Hepatocyte (in vitro differentiated cells): Measurements from ENCODE around the gene GNG7. TPM values are rescaled to one million over a fixed set of nuclear protein-coding genes. Genes with fewer than 3 reads are reported as not detected.

Experiments used
- DNase-seq: peaks from one replicate; pipeline ENCODE4 v3.0.0-alpha.2; 2016; ENCODE audit warnings: low spot score
- H2AFZ ChIP-seq: fragments of 200-600 bp; sonication (generic); 2 replicates; pipeline ENCODE4 v1.6.0; 2016; ENCODE audit warnings: antibody characterized with exemption, mild to moderate bottlenecking
- H3K27ac ChIP-seq: fragments of 200-600 bp; sonication (generic); 2 replicates; pipeline ENCODE4 v1.5.1; 2016; ENCODE audit warnings: mild to moderate bottlenecking
- H3K27me3 ChIP-seq: fragments of 200-600 bp; sonication (generic); 2 replicates; pipeline ENCODE4 v1.6.1; 2016
- H3K36me3 ChIP-seq: fragments of 200-600 bp; sonication (generic); replicated peaks from 2 replicates; pipeline ENCODE4 v1.5.1; 2016; ENCODE audit warnings: low read depth; ENCODE audit not compliant: insufficient read depth
- H3K4me1 ChIP-seq: fragments of 200-600 bp; sonication (generic); 2 replicates; pipeline ENCODE4 v1.5.1; 2016; ENCODE audit warnings: mild to moderate bottlenecking, moderate library complexity; ENCODE audit not compliant: insufficient read depth
- H3K4me2 ChIP-seq: fragments of 200-600 bp; sonication (generic); 2 replicates; pipeline ENCODE4 v1.6.0; 2016
- H3K4me3 ChIP-seq: fragments of 200-600 bp; sonication (generic); 2 replicates; pipeline ENCODE4 v1.5.1; 2016; ENCODE audit warnings: mild to moderate bottlenecking
- H3K79me2 ChIP-seq: fragments of 200-600 bp; sonication (generic); 2 replicates; pipeline ENCODE4 v1.6.0; 2017; ENCODE audit warnings: mild to moderate bottlenecking
- H3K9me2 ChIP-seq: fragments of 200-600 bp; sonication (generic); replicated peaks from 2 replicates; pipeline ENCODE4 v1.6.0; 2017; ENCODE audit warnings: mild to moderate bottlenecking; ENCODE audit not compliant: insufficient read depth
- H3K9me3 ChIP-seq: fragments of 200-600 bp; sonication (generic); 2 replicates; pipeline ENCODE4 v1.5.1; 2016; ENCODE audit warnings: low read depth, mild to moderate bottlenecking
- H4K20me1 ChIP-seq: fragments of 200-600 bp; sonication (generic); 2 replicates; pipeline ENCODE4 v1.6.0; 2016; ENCODE audit warnings: mild to moderate bottlenecking; ENCODE audit not compliant: insufficient read depth, poor library complexity, severe bottlenecking
- CTCF ChIP-seq: fragments of 200-600 bp; sonication (generic); IDR thresholded peaks from 2 replicates; pipeline ENCODE4 v1.5.1; 2016; ENCODE audit warnings: antibody characterized with exemption, mild to moderate bottlenecking; ENCODE audit not compliant: poor library complexity
- EZH2 ChIP-seq: fragments of 200-600 bp; sonication (generic); IDR thresholded peaks from 2 replicates; pipeline ENCODE4 v1.6.1; 2016; ENCODE audit warnings: antibody characterized with exemption, mild to moderate bottlenecking, borderline replicate concordance
- EZH2phosphoT487 ChIP-seq: fragments of 200-600 bp; sonication (generic); IDR thresholded peaks from one replicate; pipeline ENCODE4 v1.6.1; 2018; ENCODE audit warnings: antibody characterized with exemption, mild to moderate bottlenecking, low read depth, moderate library complexity; ENCODE audit not compliant: unreplicated experiment, severe bottlenecking
- WGBS: methylation state at CpG from one replicate; pipeline ENCODE4 v1.1.6; 2016; ENCODE audit warnings: low lambda C conversion rate; ENCODE audit errors: missing lambda C conversion rate; 5-methylcytosine and 5-hydroxymethylcytosine counted together
- polyA plus RNA-seq: library from polyadenylated mRNA; unstranded; fragments of >200 nt; fragmentation: Nextera tagmentation; extraction: Ambion mirVana; gene quantifications from 2 replicates; pipeline ENCODE4 v1.2.1, GENCODE V29; 2016
- total RNA-seq: library from RNA; depleted of rRNA; stranded (reverse); fragments of >200 nt; gene quantifications from 2 replicates; pipeline ENCODE4 v1.2.3, GENCODE V29; 2014

GNG7 gene
- total and polyA plus RNA-seq, 2 experiments from 2014 or later, result 1.2 to 1.9 TPM

- Histone ChIP-seq H4K20me1 (no peaks in the 10 kb centered on the region), H3K27me3 (no peaks in the 10 kb centered on the region), H3K4me1 (peaks cover 18% of the 10 kb centered on the region), H3K36me3 (no peaks in the 10 kb centered on the region), H3K9me3 (no peaks in the 10 kb centered on the region), H3K4me3 (no peak overlapping the region), H3K9me2 (no peaks in the 10 kb centered on the region), H3K4me2 (no peak overlapping the region), H3K79me2 (no peaks in the 10 kb centered on the region), H2AFZ (no peak overlapping the region), H3K27ac (no peak overlapping the region)
- no peak for DNase-seq
- TF ChIP-seq EZH2 (no peak), EZH2phosphoT487 (no peak), CTCF (no peak)
- WGBS, result 82% methylated on average over 10 of the region's 10 CpGs
These were observed 205.3 kb downstream of the GNG7 start for GRCh38 chr19:2497186-2497585.

- Histone ChIP-seq H3K27ac (peak overlapping the region; percentile 88), H3K4me2 (peak overlapping the region; percentile 95)
These were observed 206.7 kb downstream of the GNG7 start for GRCh38 chr19:2495651-2496316.

GRCh38 chr19:2495130-2495641 is 207.3 kb downstream of the GNG7 start:
- H3K4me2 ChIP-seq, result peak overlapping the region; percentile 95
- no peaks in the 10 kb centered on the region for H3K9me2 ChIP-seq
- peaks cover 25% of the 10 kb centered on the region for H3K4me1 ChIP-seq
- no peaks in the 10 kb centered on the region for H3K9me3 ChIP-seq
- peak; percentile 84 for DNase-seq
- peak overlapping the region; percentile 41 for H3K4me3 ChIP-seq
- H3K27ac ChIP-seq, result peak overlapping the region; percentile 88
- TF ChIP-seq EZH2phosphoT487 (no peak), CTCF (no peak), EZH2 (no peak)
- peaks cover under 1% of the 10 kb centered on the region for H3K27me3 ChIP-seq
- peak overlapping the region; percentile 48 for H2AFZ ChIP-seq
- H3K79me2 ChIP-seq, result no peaks in the 10 kb centered on the region
- no peaks in the 10 kb centered on the region for H3K36me3 ChIP-seq
- 15% methylated on average over 25 of the region's 26 CpGs for WGBS
- H4K20me1 ChIP-seq, result no peaks in the 10 kb centered on the region

More at GRCh38 chr19:2495651-2496316, 206.7 kb downstream of the GNG7 start:
- H3K9me3 ChIP-seq, result no peaks in the 10 kb centered on the region
- WGBS, result 49% methylated on average over 11 of the region's 16 CpGs
- no peak overlapping the region for H2AFZ ChIP-seq
- no peak for TF ChIP-seq EZH2
- no peak for TF ChIP-seq CTCF
- no peak for TF ChIP-seq EZH2phosphoT487
- H3K9me2 ChIP-seq, result no peaks in the 10 kb centered on the region
- no peak overlapping the region for H3K4me3 ChIP-seq
- H3K27me3 ChIP-seq, result no peaks in the 10 kb centered on the region
- H3K79me2 ChIP-seq, result no peaks in the 10 kb centered on the region
- peak; percentile 33 for DNase-seq
- H4K20me1 ChIP-seq, result no peaks in the 10 kb centered on the region
- peaks cover 25% of the 10 kb centered on the region for H3K4me1 ChIP-seq
- H3K36me3 ChIP-seq, result no peaks in the 10 kb centered on the region
